Loucy (cell line): ENCODE data around the gene FAM24B.

Source experiments
- H2AFZ ChIP-seq: fragments of 200-600 bp; sonication (generic); 2 replicates; pipeline ENCODE4 v1.6.0; 2016; ENCODE audit warnings: antibody characterized with exemption, mild to moderate bottlenecking, low read length, moderate library complexity
- H3F3A ChIP-seq: fragments of 200-600 bp; 2 replicates; pipeline ENCODE4 v1.6.0; 2016; ENCODE audit warnings: antibody characterized with exemption, low read depth, mild to moderate bottlenecking
- H3K27me3 ChIP-seq: fragments of 200-600 bp; sonication (generic); 2 replicates; pipeline ENCODE4 v1.6.1; 2014; ENCODE audit warnings: low read length, mild to moderate bottlenecking; ENCODE audit not compliant: insufficient read depth, poor library complexity, severe bottlenecking
- H3K36me3 ChIP-seq: fragments of 200-600 bp; sonication (generic); 2 replicates; pipeline ENCODE4 v1.6.1; 2016; ENCODE audit warnings: low read length; ENCODE audit not compliant: insufficient read depth
- H3K4me1 ChIP-seq: fragments of 200-600 bp; sonication (generic); 2 replicates; pipeline ENCODE4 v1.5.1; 2014; ENCODE audit warnings: low read length, mild to moderate bottlenecking; ENCODE audit not compliant: insufficient read depth, poor library complexity, severe bottlenecking
- H3K4me2 ChIP-seq: fragments of 200-600 bp; sonication (generic); 2 replicates; pipeline ENCODE4 v1.6.0; 2014; ENCODE audit warnings: antibody characterized with exemption, low read length, low read depth, mild to moderate bottlenecking; ENCODE audit not compliant: poor library complexity, severe bottlenecking
- H3K4me3 ChIP-seq: fragments of 200-600 bp; sonication (generic); 2 replicates; pipeline ENCODE4 v1.5.1; 2014; ENCODE audit warnings: low read length, mild to moderate bottlenecking, mixed read lengths; ENCODE audit not compliant: poor library complexity, severe bottlenecking
- H3K79me2 ChIP-seq: fragments of 200-600 bp; sonication (generic); 2 replicates; pipeline ENCODE4 v1.6.1; 2014; ENCODE audit warnings: low read length; ENCODE audit not compliant: insufficient read depth
- H3K9ac ChIP-seq: fragments of 200-600 bp; sonication (generic); 2 replicates; pipeline ENCODE4 v1.6.0; 2014; ENCODE audit warnings: mild to moderate bottlenecking, low read depth, low read length, moderate library complexity; ENCODE audit not compliant: poor library complexity, severe bottlenecking
- H3K9me2 ChIP-seq: fragments of 200-600 bp; sonication (generic); replicated peaks from 2 replicates; pipeline ENCODE4 v1.6.1; 2016; ENCODE audit warnings: low read depth, low read length, mixed read lengths
- H3K9me3 ChIP-seq: fragments of 200-600 bp; sonication (generic); 2 replicates; pipeline ENCODE4 v1.6.1; 2014; ENCODE audit warnings: mild to moderate bottlenecking, antibody characterized with exemption, low read length, low read depth; ENCODE audit not compliant: insufficient read depth
- H4K20me1 ChIP-seq: fragments of 200-600 bp; sonication (generic); 2 replicates; pipeline ENCODE4 v1.6.0; 2014; ENCODE audit warnings: antibody characterized with exemption, low read length, mild to moderate bottlenecking; ENCODE audit not compliant: insufficient read depth, poor library complexity, severe bottlenecking
- CTCF ChIP-seq: fragments of 200-600 bp; sonication (generic); conservative IDR thresholded peaks from 2 replicates; pipeline ENCODE4 v1.5.1; 2014; ENCODE audit warnings: mild to moderate bottlenecking, antibody characterized with exemption, low read length
- EZH2phosphoT487 ChIP-seq: fragments of 200-600 bp; IDR thresholded peaks from 2 replicates; pipeline ENCODE4 v1.6.1; 2018; ENCODE audit warnings: antibody characterized with exemption, mild to moderate bottlenecking, moderate library complexity, borderline replicate concordance

Gene FAM24B

GRCh38 chr10:122802282-122802681 lies 77.1 kb downstream of the FAM24B start:
- no peaks in the 10 kb centered on the region for H3K36me3 ChIP-seq
- H2AFZ ChIP-seq: no peak overlapping the region
- no peaks in the 10 kb centered on the region for H3K4me1 ChIP-seq
- H3K4me3 ChIP-seq: no peak overlapping the region
- H3K9ac ChIP-seq: no peak overlapping the region
- no peaks in the 10 kb centered on the region for H3F3A ChIP-seq
- no peaks in the 10 kb centered on the region for H3K9me3 ChIP-seq
- H4K20me1 ChIP-seq: no peaks in the 10 kb centered on the region
- TF ChIP-seq EZH2phosphoT487 (no peak), CTCF (no peak)
- H3K79me2 ChIP-seq: no peaks in the 10 kb centered on the region
- no peak overlapping the region for H3K4me2 ChIP-seq
- H3K27me3 ChIP-seq: no peaks in the 10 kb centered on the region
- no peaks in the 10 kb centered on the region; the same call in 1 of the 2 replicates for H3K9me2 ChIP-seq
